Measurements from ENCODE around the gene RNF150. TPM values are rescaled to one million over a fixed set of nuclear protein-coding genes. Genes with fewer than 3 reads are reported as not detected.

RNF150 gene
- total RNA-seq, 1 donor from 2014 or later = not detected

- Mint-ChIP-seq H3K27me3 (peaks cover 17% of the 10 kb centered on the region), H3K27ac (no peak overlapping the region), H3K36me3 (ENCODE audit: low read depth) (peaks cover 2% of the 10 kb centered on the region), H3K4me1 (no peaks in the 10 kb centered on the region), H3K9me3 (peaks cover 7% of the 10 kb centered on the region), H3K4me3 (no peak overlapping the region)
- no peak for TF ChIP-seq CTCF (IDR thresholded peaks at IDR 0.05)
- intact Hi-C loops (cut with micrococcal nuclease) = loop anchor here (10.0 kb wide), 1 partner anchor 1283 kb away; no protein-coding TSS in a partner anchor
- ChIA-PET CTCF (interaction anchor here (1.7 to 6.3 kb wide), 3 partner anchors 28 to 528 kb away, joined by 5 to 78 read pairs (median 5); no protein-coding TSS in a partner anchor), POLR2A (no interaction called here)
- DNase-seq = no peak
- ATAC-seq (ENCODE audit: low read depth) = no peak
Measured at GRCh38 chr4:140887467-140887866, 245.8 kb downstream of the RNF150 start.

- DNase-seq (no peak), ATAC-seq (ENCODE audit: low read depth) (peak; percentile 79)
- peaks cover 7% of the 10 kb centered on the region for H3K9me3 Mint-ChIP-seq
- POLR2A ChIA-PET = interaction anchor here (0.7 kb wide), 2 partner anchors 166 to 522 kb away, joined by 3 to 5 read pairs; no protein-coding TSS in a partner anchor
- intact Hi-C loops (cut with micrococcal nuclease) = loop anchor here (1.0 to 10.0 kb wide), 7 partner anchors 23 to 1280 kb away; no protein-coding TSS in a partner anchor
- TF ChIP-seq CTCF (IDR thresholded peaks at IDR 0.05) = no peak
- H3K27me3 Mint-ChIP-seq = peaks cover 16% of the 10 kb centered on the region
- no peak overlapping the region for H3K4me3 Mint-ChIP-seq
- no peaks in the 10 kb centered on the region for H3K4me1 Mint-ChIP-seq
- CTCF ChIA-PET = interaction anchor here (0.6 to 6.3 kb wide), 13 partner anchors 17 to 554 kb away, joined by 3 to 78 read pairs (median 4); partner anchors contain the start of gene ELMOD2
- H3K36me3 Mint-ChIP-seq (ENCODE audit: low read depth) = peaks cover 2% of the 10 kb centered on the region
- no peak overlapping the region for H3K27ac Mint-ChIP-seq
Measured at GRCh38 chr4:140884431-140885058, 248.7 kb downstream of the RNF150 start.

- TF ChIP-seq CTCF (IDR thresholded peaks at IDR 0.05) = no peak
- DNase-seq = no peak
- Mint-ChIP-seq H3K9me3 (peaks cover 3% of the 10 kb centered on the region), H3K27ac (no peak overlapping the region), H3K27me3 (peaks cover 5% of the 10 kb centered on the region), H3K4me3 (no peak overlapping the region), H3K36me3 (ENCODE audit: low read depth) (no peaks in the 10 kb centered on the region), H3K4me1 (no peaks in the 10 kb centered on the region)
- intact Hi-C loops (cut with micrococcal nuclease) = no loop called here
- ATAC-seq (ENCODE audit: low read depth) = no peak
- CTCF ChIA-PET = no interaction called here
- POLR2A ChIA-PET = no interaction called here
Measured at GRCh38 chr4:140877781-140878180, 255.5 kb downstream of the RNF150 start.

- DNase-seq (no peak), ATAC-seq (ENCODE audit: low read depth) (no peak)
- no peaks in the 10 kb centered on the region for H3K36me3 Mint-ChIP-seq (ENCODE audit: low read depth)
- intact Hi-C loops (cut with micrococcal nuclease) = no loop called here
- ChIA-PET CTCF (no interaction called here), POLR2A (no interaction called here)
- H3K4me3 Mint-ChIP-seq = no peak overlapping the region
- no peaks in the 10 kb centered on the region for H3K4me1 Mint-ChIP-seq
- no peak overlapping the region for H3K27ac Mint-ChIP-seq
- no peak for TF ChIP-seq CTCF (IDR thresholded peaks at IDR 0.05)
- peaks cover 5% of the 10 kb centered on the region for H3K27me3 Mint-ChIP-seq
- H3K9me3 Mint-ChIP-seq = peaks cover 3% of the 10 kb centered on the region
Measured at GRCh38 chr4:140876615-140877364, 256.5 kb downstream of the RNF150 start.

GRCh38 chr4:140875746-140876452, 257.4 kb downstream of the RNF150 start:
- H3K4me3 Mint-ChIP-seq = no peak overlapping the region
- no peak for DNase-seq

More at GRCh38 chr4:140875746-140876452, 257.4 kb downstream of the RNF150 start:
- Mint-ChIP-seq H3K27ac (no peak overlapping the region), H3K36me3 (ENCODE audit: low read depth) (no peaks in the 10 kb centered on the region), H3K27me3 (peaks cover 2% of the 10 kb centered on the region), H3K4me1 (no peaks in the 10 kb centered on the region), H3K9me3 (peaks cover 3% of the 10 kb centered on the region)
- intact Hi-C loops (cut with micrococcal nuclease) = no loop called here
- ChIA-PET POLR2A (no interaction called here), CTCF (no interaction called here)
- ATAC-seq (ENCODE audit: low read depth) = no peak
- no peak for TF ChIP-seq CTCF (IDR thresholded peaks at IDR 0.05)

All from activated B cell treated with CpG ODN at 0.5 μM for 24 hours (primary cell).